ENCODE measurements around the gene MYO19. TPM values are rescaled to one million over a fixed set of nuclear protein-coding genes. Genes with fewer than 3 reads are reported as not detected.

The MYO19 gene
- total RNA-seq, 2 donors from 2014 or later = 37.4 to 78.1 TPM

DNA sequence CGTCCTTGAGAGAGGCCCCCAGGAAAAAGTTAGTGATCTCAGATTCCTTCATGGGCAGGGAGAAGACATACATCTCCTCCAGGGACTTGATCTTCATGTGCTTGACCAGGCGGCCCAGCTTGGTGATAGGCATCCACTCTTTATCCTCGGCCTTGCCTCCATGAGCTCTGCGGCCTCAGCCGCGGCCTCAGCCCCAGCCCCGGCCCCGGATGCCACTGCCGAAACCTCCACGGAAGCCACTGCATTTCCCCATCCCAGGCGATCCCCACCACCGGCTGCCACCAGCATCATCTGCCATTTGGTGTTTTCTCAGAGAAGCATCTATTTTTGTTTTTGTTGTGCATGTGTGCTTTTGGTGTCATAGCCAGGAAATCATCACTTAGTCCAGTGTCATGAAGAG lies 40.4 kb upstream of the MYO19 start:
- ATAC-seq (no peak), DNase-seq (no peak)
- TF ChIP-seq POLR2A (IDR thresholded peaks at IDR 0.05) = no peak
- TF ChIP-seq, protein P1, sequence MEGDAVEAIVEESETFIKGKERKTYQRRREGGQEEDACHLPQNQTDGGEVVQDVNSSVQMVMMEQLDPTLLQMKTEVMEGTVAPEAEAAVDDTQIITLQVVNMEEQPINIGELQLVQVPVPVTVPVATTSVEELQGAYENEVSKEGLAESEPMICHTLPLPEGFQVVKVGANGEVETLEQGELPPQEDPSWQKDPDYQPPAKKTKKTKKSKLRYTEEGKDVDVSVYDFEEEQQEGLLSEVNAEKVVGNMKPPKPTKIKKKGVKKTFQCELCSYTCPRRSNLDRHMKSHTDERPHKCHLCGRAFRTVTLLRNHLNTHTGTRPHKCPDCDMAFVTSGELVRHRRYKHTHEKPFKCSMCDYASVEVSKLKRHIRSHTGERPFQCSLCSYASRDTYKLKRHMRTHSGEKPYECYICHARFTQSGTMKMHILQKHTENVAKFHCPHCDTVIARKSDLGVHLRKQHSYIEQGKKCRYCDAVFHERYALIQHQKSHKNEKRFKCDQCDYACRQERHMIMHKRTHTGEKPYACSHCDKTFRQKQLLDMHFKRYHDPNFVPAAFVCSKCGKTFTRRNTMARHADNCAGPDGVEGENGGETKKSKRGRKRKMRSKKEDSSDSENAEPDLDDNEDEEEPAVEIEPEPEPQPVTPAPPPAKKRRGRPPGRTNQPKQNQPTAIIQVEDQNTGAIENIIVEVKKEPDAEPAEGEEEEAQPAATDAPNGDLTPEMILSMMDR (IDR thresholded peaks at IDR 0.05) = no peak
- Histone ChIP-seq H3K9me3 (no peaks in the 10 kb centered on the region), H3K27ac (no peak overlapping the region), H3K36me3 (replicated peaks in 1 of 2; ENCODE audit: insufficient read depth in 1 of 2, low read depth in 2 of 2) (peaks cover 0 to 10% of the 10 kb centered on the region in 2 donors), H3K4me1 (no peaks in the 10 kb centered on the region), H3K27me3 (no peaks in the 10 kb centered on the region), H3K4me3 (no peak overlapping the region)
- intact Hi-C loops (cut with DNase I) = no loop called here
- WGBS, 2 donors = 93 to 96% methylated on average over 10 to 12 of the region's 12 CpGs

DNA sequence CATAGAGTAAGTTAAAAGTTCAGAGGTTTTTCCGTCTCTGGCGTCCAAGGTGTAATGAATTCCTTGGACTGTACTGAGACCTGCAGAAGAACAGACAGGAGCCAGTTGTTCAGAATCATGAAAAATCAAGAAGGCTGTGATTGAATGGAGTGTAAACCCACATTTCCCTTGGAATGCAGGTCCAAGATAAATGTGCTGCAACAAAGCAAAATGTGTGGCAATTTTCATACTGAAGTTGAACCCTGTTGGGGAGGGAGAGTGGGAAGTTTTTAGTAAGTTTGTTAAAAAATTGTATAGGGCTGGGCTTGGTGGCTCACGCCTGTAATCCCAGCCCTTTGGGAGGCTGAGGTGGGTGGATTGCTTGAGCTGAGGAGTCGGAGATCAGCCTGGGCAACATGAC lies 31.4 kb upstream of the MYO19 start:
- Histone ChIP-seq H3K4me1 (no peaks in the 10 kb centered on the region), H3K27ac (no peak overlapping the region), H3K27me3 (no peaks in the 10 kb centered on the region), H3K36me3 (replicated peaks in 1 of 2; ENCODE audit: insufficient read depth in 1 of 2, low read depth in 2 of 2) (peaks cover 0 to 24% of the 10 kb centered on the region in 2 donors), H3K9me3 (no peaks in the 10 kb centered on the region), H3K4me3 (no peak overlapping the region)
- TF ChIP-seq, protein P1 (IDR thresholded peaks at IDR 0.05) = no peak
- TF ChIP-seq POLR2A (IDR thresholded peaks at IDR 0.05) = no peak
- intact Hi-C loops (cut with DNase I) = no loop called here
- 93 to 95% methylated on average over 4 of the region's 4 CpGs for WGBS, 2 donors
- ATAC-seq (no peak), DNase-seq (no peak)

DNA sequence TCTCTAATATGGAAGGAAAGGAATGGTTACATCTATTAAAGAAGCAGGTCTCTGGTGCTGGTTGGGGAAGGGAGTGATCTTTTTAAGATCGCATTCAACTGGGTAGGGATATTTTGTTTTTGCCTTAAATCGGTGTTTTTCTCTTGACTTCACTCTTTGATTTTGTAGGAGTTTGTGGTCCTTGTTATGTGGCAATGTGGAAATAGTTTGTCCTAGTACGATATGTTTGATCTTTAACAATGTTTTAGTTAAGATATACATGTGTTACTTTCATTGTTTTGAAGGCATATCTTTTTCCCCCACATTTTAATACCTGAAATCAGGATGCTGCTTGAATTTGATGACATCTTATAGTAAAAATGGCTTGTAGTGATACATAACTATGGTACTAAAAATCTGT lies 18.8 kb upstream of the MYO19 start:
- no peak for ATAC-seq
- Histone ChIP-seq H3K36me3 (replicated peaks in 1 of 2; ENCODE audit: insufficient read depth in 1 of 2, low read depth in 2 of 2) (peaks cover 0 to 20% of the 10 kb centered on the region in 2 donors), H3K27me3 (no peaks in the 10 kb centered on the region), H3K27ac (no peak overlapping the region), H3K4me1 (peaks cover 18% of the 10 kb centered on the region), H3K4me3 (no peak overlapping the region), H3K9me3 (no peaks in the 10 kb centered on the region)
- intact Hi-C loops (cut with DNase I) = no loop called here
- TF ChIP-seq, protein P1 (IDR thresholded peaks at IDR 0.05) = no peak
- TF ChIP-seq POLR2A (IDR thresholded peaks at IDR 0.05) = no peak
- no peak for DNase-seq
- 72 to 73% methylated on average over 3 of the region's 3 CpGs for WGBS, 2 donors

DNA sequence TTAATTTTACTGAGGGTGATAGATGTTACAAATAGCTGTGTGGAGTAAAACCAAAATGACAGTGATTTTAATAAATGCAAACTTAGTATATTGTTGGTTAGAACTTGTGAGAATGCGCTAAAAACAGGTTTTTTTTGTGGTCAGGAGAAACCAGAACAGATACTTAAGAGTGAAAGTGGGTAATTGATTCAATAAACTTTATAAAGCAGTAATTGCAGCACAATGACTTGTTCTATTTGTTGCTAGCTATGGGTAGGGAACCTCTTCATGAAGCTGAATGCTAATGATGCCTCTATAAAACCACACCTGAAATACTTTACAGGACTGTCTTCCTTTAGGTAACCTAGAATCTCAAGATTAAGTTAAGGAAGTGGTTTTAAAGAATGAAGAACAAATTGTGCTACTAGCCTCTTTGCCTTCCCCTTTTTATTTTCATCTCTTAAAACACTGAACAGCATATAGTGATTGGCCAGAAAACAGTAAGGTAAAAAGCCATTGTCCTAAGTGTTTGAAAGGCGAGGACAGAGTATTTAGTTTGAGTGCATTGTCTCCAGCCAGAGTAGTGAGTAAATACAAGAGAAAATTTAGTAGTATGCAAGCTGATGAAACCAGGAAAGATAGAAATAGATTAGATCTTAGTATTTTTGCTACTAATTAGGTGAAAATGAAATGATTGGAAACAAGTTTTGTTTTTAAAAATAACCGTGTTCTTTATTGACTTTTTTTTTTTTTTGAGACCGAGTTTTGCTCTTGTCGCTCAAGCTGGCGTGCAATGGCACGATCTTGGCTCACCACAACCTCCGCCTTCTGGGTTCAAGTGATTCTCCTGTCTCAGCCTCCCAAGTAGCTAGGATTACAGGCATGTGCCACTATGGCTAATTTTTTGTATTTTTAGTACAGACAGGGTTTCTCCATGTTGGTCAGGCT lies 16.1 kb upstream of the MYO19 start:
- Histone ChIP-seq H3K9me3 (no peaks in the 10 kb centered on the region), H3K36me3 (replicated peaks in 1 of 2; ENCODE audit: insufficient read depth in 1 of 2, low read depth in 2 of 2) (peaks cover 0 to 3% of the 10 kb centered on the region in 2 donors), H3K4me3 (no peak overlapping the region), H3K27me3 (no peaks in the 10 kb centered on the region), H3K4me1 (peaks cover 44% of the 10 kb centered on the region), H3K27ac (no peak overlapping the region)
- intact Hi-C loops (cut with DNase I) = no loop called here
- TF ChIP-seq, protein P1 (IDR thresholded peaks at IDR 0.05) = no peak
- TF ChIP-seq POLR2A (IDR thresholded peaks at IDR 0.05) = no peak
- WGBS, 2 donors = 78 to 84% methylated on average over 8 of the region's 8 CpGs
- ATAC-seq = no peak
- no peak for DNase-seq
